ENCODE results near the gene MSH5. TPM values are rescaled to one million over a fixed set of nuclear protein-coding genes. Genes with fewer than 3 reads are reported as not detected.

MSH5 gene
- total RNA-seq, 1 experiment from 2014 or later = 13.4 TPM

DNA sequence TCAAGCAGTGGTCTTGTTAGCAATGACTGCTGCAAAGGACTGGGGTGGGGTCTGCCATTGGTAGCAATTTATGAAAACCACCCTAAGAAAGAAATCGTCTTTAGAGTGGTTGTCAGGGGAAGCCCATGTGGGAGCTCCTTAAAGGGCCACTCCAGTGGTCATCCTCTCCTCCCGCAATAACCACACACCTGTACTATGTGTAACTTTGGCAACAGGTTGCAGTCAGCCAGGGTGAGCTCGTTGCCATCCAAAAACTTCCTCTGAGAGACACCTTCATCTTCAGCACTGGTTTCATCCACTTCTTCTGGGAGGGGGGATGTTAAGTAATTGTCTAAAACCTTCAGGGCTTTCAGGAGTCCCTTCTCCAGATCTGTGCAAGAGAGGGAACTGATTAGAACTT is 7.8 kb upstream of the MSH5 start:
- no peak for DNase-seq
- Histone ChIP-seq H3K36me3 (peaks cover 37% of the 10 kb centered on the region), H3K27me3 (no peaks in the 10 kb centered on the region), H3K27ac (no peak overlapping the region), H3K9me3 (replicated peaks) (no peaks in the 10 kb centered on the region), H3K4me3 (no peak overlapping the region), H3K4me1 (peaks cover 12% of the 10 kb centered on the region; the same call in 1 of the 2 replicates)

DNA sequence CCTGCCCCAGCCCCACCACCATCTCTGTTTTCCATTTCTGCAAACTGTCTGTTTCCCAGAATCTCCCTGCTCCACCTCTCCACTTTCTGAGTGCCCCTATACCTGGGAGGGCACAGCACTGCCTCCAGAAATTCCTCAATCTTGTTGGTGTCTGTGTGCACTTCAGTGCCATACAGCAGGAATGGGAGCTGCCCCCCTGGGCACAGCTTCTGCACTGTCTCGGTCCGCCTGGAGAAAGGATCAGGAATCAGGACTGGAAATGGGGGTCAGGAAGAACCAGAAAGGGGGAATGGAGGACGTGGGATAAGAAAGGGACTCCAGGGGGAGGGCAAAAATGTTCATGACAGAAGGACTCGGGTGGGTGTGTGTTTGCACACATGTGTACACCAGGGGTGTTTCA is 6.1 kb upstream of the MSH5 start:
- Histone ChIP-seq H3K4me1 (peaks cover 25% of the 10 kb centered on the region), H3K4me3 (no peak overlapping the region), H3K27ac (no peak overlapping the region), H3K9me3 (replicated peaks) (no peaks in the 10 kb centered on the region), H3K36me3 (peaks cover 37% of the 10 kb centered on the region), H3K27me3 (no peaks in the 10 kb centered on the region)
- DNase-seq = no peak

DNA sequence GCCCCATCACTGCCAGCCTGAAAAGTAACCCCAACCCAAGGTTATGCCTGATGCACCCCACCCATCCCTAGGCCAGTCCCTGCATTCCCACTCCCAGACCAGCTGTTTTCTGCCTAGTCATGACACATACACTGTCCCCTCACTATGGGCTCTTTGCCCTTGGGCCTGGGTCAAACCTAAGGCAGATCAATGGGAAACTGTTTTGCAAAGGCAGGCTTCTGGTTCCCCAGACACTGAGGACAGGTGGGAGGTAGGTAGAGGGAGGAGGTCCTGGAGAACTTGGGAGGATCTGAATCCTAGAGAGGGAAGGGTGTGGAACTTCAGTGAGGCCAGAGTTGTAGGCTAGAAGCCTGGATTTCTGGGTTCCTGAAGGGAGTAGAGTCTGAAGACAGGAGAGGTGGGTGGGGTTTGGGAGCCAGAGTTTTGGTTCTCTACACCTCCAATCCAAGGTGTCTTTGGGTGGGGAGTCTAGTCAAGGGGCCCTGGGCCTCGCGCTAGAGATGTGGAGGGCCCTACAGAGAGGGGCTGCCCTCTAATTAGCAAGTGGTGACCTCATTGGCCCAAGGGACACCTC is 5.5 kb upstream of the MSH5 start:
- peak overlapping the region; percentile 70 for H3K27ac ChIP-seq
- H3K4me3 ChIP-seq = peak overlapping the region; percentile 63
- H3K36me3 ChIP-seq = peaks cover 37% of the 10 kb centered on the region
- no peak for DNase-seq
- peaks cover 23% of the 10 kb centered on the region for H3K4me1 ChIP-seq
- H3K9me3 ChIP-seq (replicated peaks) = no peaks in the 10 kb centered on the region
- H3K27me3 ChIP-seq = no peaks in the 10 kb centered on the region

DNA sequence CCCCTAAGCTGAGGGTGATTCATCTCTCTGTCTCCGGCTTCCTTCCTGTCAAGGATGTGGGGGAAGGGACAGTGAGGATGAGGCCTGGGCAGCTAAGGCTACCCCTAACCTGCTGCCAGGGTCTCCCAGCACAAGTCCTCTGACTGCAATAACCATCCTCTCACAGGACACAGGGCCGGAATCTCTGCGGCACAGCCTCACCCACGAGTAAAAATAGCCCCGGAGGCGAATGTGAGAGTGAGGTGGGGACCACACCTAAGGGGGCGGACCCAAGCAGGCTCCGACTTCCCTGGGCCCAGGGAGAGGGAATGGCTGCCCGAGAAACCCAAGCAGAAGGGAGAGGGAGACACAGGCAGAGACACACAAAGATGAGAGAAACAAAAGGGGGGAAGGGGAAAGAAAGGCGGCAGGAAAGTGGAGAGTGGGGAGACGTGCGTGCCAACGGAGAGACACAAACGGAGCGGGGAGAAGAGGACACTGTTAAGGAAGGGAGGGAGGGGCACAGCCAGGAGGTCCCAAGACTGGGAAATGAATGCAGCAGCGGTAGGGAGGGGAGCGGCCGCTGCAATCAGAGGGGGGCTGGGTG is 4.9 kb upstream of the MSH5 start:
- Histone ChIP-seq H3K36me3 (peaks cover 37% of the 10 kb centered on the region), H3K9me3 (replicated peaks) (no peaks in the 10 kb centered on the region), H3K4me3 (peak overlapping the region; percentile 63), H3K4me1 (peaks cover 23% of the 10 kb centered on the region), H3K27ac (peak overlapping the region; percentile 70), H3K27me3 (no peaks in the 10 kb centered on the region)
- peak; percentile 54 to 57 for DNase-seq

DNA sequence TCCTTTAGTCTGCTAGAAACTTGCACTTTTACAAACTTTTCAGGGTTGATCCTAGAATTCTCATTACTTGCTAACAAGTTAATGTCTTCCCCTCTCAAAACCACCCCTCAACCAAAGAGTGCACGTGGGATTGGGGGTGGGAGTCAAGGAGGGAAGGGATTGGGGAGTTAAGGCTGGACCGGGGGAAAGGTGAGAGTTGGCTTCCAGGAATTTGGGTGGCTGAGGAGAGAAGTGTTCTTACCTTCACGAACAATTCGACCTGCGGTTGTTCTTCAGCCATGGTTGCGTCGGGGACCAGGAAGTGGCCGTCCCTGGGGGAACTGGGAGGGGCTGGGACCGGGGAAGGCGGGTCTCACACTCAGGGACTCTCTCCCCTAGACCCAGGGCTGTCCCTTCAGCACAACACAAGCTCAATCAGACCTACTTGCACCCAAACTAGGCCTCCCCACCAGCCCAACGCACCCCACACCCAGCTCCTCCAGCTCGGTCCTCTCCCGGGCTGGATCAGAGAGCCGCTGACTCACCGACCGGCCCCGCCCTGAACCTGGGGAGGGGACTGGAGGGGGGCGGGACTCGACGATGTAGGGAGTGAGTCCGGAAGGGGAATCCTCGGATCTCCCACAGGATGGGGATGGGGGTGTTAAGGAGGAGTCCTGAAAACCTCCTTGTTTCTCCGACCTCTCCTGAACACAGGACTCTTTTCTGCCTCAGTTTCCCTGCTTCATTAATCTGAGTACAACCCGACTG is 3.6 kb upstream of the MSH5 start, which contains the start of gene CLIC1:
TSS of gene CLIC1 (minus strand) at position 510 of the 747 bp plus-strand sequence. CDS start at position 280, 230 bp downstream.
- peak; percentile 84 to 85 for DNase-seq
- peak within 1 kb of the TSS; percentile 63 for H3K4me3 ChIP-seq
- peaks cover 30% of the 10 kb centered on the region for H3K36me3 ChIP-seq
- no peaks in the 10 kb centered on the region for H3K9me3 ChIP-seq (replicated peaks)
- H3K4me1 ChIP-seq = peaks cover 23% of the 10 kb centered on the region
- no peaks in the 10 kb centered on the region for H3K27me3 ChIP-seq
- H3K27ac ChIP-seq = peak within 1 kb of the TSS; percentile 70

DNA sequence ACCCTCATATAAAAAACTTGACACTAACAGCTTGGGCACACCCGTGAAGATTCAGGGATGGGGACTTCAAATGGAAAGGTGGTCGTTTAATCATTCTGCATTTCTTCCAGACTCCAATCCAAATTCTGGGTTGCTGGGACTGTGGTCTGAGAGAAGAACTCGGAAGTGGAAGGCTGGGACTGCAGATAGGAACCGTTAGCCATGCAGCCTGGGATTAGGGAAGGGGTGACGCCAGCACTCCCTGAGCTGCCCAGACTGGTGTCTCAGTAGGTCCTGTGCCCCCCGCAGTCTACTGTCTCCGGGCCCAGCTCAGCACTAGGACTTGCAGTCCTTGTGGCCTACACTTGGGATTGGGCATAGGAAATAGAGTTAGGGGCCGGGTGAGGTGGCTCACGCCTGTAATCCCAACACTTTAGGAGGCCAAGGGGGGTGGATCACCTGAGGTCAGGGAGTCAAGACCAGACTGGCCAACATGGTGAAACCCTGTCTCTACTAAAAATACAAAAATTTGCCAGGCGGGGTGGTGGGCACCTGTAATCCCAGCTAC is 3.0 kb upstream of the MSH5 start:
- Histone ChIP-seq H3K36me3 (peaks cover 24% of the 10 kb centered on the region), H3K9me3 (replicated peaks) (no peaks in the 10 kb centered on the region), H3K27ac (peak overlapping the region; percentile 70; the same call in 1 of the 2 replicates), H3K4me3 (peak overlapping the region; percentile 63), H3K4me1 (peaks cover 23% of the 10 kb centered on the region), H3K27me3 (no peaks in the 10 kb centered on the region)
- DNase-seq = peak; percentile 21 to 32

DNA sequence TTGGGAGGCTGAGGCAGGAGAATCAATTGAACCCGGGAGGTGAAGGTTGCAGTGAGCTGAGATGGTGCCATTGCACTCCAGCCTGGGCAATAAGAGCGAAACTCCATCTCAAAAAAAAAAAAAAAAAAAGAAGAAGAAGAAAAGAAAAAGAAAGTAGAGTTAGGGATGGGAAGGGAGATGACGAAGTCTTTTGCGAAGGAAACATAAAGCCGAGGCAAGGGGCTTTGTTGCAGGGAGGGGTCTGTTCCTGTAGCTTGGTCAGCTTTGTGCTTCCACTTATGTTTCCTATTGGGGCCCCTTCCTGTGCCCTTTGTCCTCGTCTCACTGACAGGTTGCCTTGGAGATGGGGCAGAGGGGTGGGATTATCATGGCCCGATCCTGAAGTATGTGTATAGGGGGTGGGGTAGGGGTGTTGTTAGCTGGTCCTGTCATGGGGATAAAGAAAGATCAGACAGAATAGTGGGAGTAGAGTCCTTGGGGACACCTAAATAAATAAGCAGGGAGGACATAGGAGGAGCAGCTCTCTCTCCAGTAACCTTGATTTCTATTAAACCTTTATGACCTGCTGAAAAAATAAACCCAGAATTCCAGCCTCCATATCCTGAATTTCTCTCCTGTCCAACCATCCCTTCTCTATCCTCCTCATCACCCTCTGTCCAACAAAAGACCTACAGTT is 2.4 kb upstream of the MSH5 start:
- H3K4me1 ChIP-seq = peaks cover 23% of the 10 kb centered on the region
- H3K27ac ChIP-seq = peak overlapping the region; percentile 70
- peak overlapping the region; percentile 63 for H3K4me3 ChIP-seq
- H3K9me3 ChIP-seq (replicated peaks) = no peaks in the 10 kb centered on the region
- peaks cover 18% of the 10 kb centered on the region for H3K36me3 ChIP-seq
- peak; percentile 66 to 71 for DNase-seq
- no peaks in the 10 kb centered on the region for H3K27me3 ChIP-seq

DNA sequence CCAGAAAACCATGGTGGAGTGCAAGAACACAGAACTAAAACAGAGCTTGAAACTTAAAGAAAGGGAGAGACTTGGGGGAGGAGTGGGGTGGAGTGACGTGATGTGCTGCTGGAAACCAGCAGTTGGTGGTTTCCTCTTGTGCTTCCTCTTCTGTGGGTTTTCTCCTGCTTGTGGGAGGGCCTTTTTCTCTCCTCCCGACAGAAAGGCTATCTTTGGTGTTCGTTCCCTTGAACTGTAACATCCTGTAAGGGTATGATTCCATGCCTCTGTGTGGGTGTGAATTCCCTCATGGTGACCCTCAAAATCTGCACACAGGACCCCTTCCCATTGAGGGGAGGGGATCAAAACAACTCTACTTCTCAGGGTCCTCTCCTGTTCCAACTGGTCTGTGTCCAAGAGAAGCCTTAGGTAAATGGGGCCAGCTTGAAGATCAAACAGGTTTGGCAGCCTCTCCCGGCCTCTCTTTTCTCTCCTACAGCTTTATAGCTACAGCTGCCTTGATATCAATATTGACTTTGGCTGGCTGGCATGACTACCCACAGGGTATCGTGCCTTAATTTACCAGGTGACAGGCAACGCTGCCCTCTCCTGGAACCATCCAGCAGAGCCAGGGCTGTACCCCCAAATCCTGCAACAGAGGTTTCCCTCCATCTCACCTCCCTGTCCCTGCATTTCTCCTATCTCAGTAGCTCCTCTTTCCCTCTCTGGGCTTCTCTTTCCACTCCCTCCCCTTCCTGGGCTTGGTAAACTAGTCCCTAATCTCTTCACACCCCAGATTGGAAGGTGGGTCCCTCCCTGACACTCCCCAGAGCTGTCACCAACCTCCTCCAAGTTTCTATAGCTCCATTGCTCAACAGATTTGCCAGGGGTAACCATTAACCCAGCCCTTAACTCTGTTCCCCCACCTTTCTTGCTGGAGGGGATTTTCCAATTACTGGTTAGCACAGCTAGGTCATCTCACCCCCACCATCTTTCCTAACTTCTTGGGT is 1.5 kb upstream of the MSH5 start:
- Histone ChIP-seq H3K36me3 (peaks cover 10% of the 10 kb centered on the region), H3K27ac (peak overlapping the region; percentile 70), H3K9me3 (replicated peaks) (no peaks in the 10 kb centered on the region), H3K4me3 (peak overlapping the region; percentile 31), H3K27me3 (no peaks in the 10 kb centered on the region), H3K4me1 (peaks cover 23% of the 10 kb centered on the region)
- peak; percentile 67 to 80 for DNase-seq

DNA sequence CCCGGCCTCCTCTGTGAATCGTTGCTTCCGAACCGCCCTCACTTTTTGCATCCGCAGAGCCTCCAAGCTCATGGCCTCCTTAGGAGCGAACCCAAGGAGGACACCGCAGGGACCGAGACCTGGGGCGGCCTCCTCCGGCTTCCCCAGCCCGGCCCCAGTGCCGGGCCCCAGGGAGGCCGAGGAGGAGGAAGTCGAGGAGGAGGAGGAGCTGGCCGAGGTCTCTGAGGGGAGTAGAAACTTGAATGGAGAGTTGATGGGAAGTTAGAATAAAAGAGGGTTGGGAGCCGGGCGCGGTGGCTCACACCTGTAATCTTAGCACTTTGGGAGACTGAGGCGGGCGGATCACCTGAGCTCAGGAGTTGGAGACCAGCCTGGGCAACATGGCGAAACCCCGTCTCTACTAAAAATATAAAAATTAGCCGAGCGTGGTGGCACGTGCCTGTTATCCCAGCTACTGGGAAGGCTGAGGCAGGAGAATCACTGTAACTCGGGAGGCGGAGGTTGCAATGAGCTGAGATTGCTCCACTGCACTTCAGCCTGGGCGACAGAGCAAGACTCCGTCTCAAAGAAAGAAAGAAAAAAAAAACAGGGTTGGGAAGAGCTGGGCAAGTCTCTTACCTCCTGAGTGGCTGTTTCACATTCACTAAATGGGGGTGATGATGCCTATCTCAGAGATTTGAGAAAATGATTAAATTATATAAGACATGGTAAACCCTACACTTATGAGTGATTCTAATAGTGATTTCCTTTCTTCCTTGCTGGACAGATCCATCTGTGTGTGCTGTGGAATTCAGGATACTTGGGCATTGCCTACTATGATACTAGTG is 805 bp downstream of the MSH5 start:
- H3K27me3 ChIP-seq = no peaks in the 10 kb centered on the region
- peaks cover 19% of the 10 kb centered on the region for H3K4me1 ChIP-seq
- no peaks in the 10 kb centered on the region for H3K9me3 ChIP-seq (replicated peaks)
- H3K27ac ChIP-seq = peak overlapping the region; percentile 89
- no peak for DNase-seq
- peak overlapping the region; percentile 62 for H3K4me3 ChIP-seq
- H3K36me3 ChIP-seq = no peaks in the 10 kb centered on the region

DNA sequence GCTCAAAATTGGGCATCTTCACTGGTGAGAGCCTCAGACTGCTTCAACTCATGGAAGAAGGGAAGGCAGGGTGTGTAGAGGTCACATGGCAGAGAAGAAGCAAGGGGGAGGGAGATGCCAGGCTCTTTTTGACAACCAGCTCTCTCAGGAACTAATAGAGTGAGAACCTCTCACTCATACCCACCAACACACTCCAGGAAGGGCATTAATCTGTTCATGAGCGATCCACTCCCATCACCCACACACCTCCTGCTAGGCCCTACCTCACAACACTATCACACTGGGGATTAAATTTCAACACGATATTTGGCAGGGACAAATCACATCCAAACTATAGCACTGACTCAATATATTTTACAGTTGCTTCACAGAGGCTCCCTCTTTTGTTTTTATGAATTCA is 2.0 kb downstream of the MSH5 start:
- H3K4me3 ChIP-seq = no peak overlapping the region
- no peaks in the 10 kb centered on the region for H3K9me3 ChIP-seq (replicated peaks)
- H3K4me1 ChIP-seq = peaks cover 17% of the 10 kb centered on the region
- no peaks in the 10 kb centered on the region for H3K36me3 ChIP-seq
- no peak for DNase-seq
- H3K27me3 ChIP-seq = no peaks in the 10 kb centered on the region
- no peak overlapping the region for H3K27ac ChIP-seq

DNA sequence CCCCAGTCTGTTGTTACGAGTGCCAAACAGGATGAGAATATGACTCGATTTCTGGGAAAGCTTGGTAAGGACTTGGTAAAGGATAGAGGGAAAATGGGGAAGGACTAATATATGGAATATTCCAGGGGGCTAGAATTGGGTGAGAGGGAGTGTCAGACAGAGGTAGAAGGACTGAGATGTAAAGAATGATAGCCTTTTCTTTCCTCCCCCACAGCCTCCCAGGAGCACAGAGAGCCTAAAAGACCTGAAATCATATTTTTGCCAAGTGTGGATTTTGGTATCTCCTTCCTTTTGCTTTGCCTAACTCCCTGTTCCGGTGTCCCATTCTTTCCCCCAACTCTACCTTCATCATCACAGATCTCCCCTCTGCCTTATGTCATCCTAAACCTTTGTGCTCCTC is 3.1 kb downstream of the MSH5 start:
- Histone ChIP-seq H3K27ac (no peak overlapping the region), H3K9me3 (replicated peaks) (no peaks in the 10 kb centered on the region), H3K36me3 (no peaks in the 10 kb centered on the region), H3K4me1 (peaks cover 9% of the 10 kb centered on the region), H3K4me3 (no peak overlapping the region), H3K27me3 (no peaks in the 10 kb centered on the region)
- DNase-seq = no peak

DNA sequence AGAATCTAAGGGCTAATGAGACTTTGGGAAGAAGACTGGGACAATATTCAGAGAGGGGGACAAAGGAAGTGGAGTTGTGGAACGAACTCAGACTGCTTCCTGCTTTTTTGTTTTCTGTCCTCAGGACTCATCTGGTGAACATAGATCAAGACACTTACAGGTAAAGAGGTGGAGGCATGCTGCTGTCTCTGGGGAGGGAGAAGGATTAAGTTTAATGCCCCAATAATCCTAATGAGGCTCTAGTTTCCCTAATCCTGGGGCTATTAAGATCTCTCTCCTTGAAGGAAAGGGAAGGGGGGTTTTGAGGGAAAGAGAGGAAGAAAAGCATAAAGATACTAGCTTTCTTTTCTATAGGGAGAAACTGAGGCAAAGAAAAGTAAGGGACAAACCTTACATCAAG is 4.6 kb downstream of the MSH5 start:
- H3K27me3 ChIP-seq = no peaks in the 10 kb centered on the region
- no peak overlapping the region for H3K4me3 ChIP-seq
- no peaks in the 10 kb centered on the region for H3K36me3 ChIP-seq
- no peaks in the 10 kb centered on the region for H3K4me1 ChIP-seq
- no peak for DNase-seq
- H3K27ac ChIP-seq = no peak overlapping the region
- H3K9me3 ChIP-seq (replicated peaks) = no peaks in the 10 kb centered on the region
